ENCODE data around the gene USP48.

Gene USP48

GRCh38 chr1:21685946-21686678 is 96.8 kb downstream of the USP48 start:
- DNase-seq (ENCODE audit: low spot score): no peak
- WGBS, 2 donors (ENCODE audit: extremely low coverage in 2 of 2, insufficient read length in 2 of 2, insufficient replicate concordance in 1 of 2): no CpG with 5 or more reads among the region's 4 CpGs
- Histone ChIP-seq H3K27me3 (ENCODE audit: control insufficient read depth in 3 of 3, insufficient read depth in 3 of 3, low read depth in 1 of 3, low read length in 3 of 3) (no peaks in the 10 kb centered on the region), H4K8ac (ENCODE audit: low read depth, low read length) (no peak overlapping the region), H2BK5ac (ENCODE audit: low read length) (no peak overlapping the region), H2BK15ac (ENCODE audit: low read length) (no peak overlapping the region), H2BK12ac (ENCODE audit: low read length) (no peak overlapping the region), H2AK5ac (ENCODE audit: low read depth, low read length) (no peak overlapping the region), H4K91ac (ENCODE audit: low read depth, low read length, poor library complexity) (no peak overlapping the region), H3K18ac (ENCODE audit: low read length) (no peak overlapping the region), H3K4me3 (ENCODE audit: low read length in 2 of 2) (no peak overlapping the region), H3K27ac (replicated peaks; ENCODE audit: low read length) (no peak overlapping the region), H3K36me3 (replicated peaks in 1 of 2; ENCODE audit: control insufficient read depth in 2 of 2, insufficient read depth in 2 of 2, low read length in 2 of 2) (peaks cover 6 to 85% of the 10 kb centered on the region in 2 donors), H2AFZ (ENCODE audit: low read length) (no peak overlapping the region), H3K4me1 (ENCODE audit: control insufficient read depth in 2 of 2, insufficient read depth in 1 of 2, low read depth in 1 of 2, low read length in 2 of 2) (no peaks in the 10 kb centered on the region), H3K79me1 (ENCODE audit: low read depth, low read length) (no peaks in the 10 kb centered on the region), H3K4me2 (ENCODE audit: insufficient read depth, low read length, poor library complexity, severe bottlenecking) (no peak overlapping the region), H3K14ac (ENCODE audit: low read length) (no peak overlapping the region), H3K9ac (ENCODE audit: low read depth, low read length, poor library complexity) (no peak overlapping the region), H3K9me3 (replicated peaks in 1 of 2; ENCODE audit: control insufficient read depth in 2 of 2, insufficient read depth in 1 of 2, low read depth in 1 of 2, low read length in 2 of 2) (peaks cover 0 to 27% of the 10 kb centered on the region in 2 donors), H3K23ac (ENCODE audit: low read depth, low read length, poor library complexity) (no peak overlapping the region), H2BK120ac (ENCODE audit: low read depth, low read length) (no peak overlapping the region), H3K4ac (ENCODE audit: low read length) (no peak overlapping the region)

- no peak overlapping the region for H2BK15ac ChIP-seq (ENCODE audit: low read length)
- no peaks in the 10 kb centered on the region for H3K27me3 ChIP-seq (ENCODE audit: control insufficient read depth in 3 of 3, insufficient read depth in 3 of 3, low read depth in 1 of 3, low read length in 3 of 3)
- no peak overlapping the region for H3K4me2 ChIP-seq (ENCODE audit: insufficient read depth, low read length, poor library complexity, severe bottlenecking)
- no peak overlapping the region for H3K23ac ChIP-seq (ENCODE audit: low read depth, low read length, poor library complexity)
- H4K8ac ChIP-seq (ENCODE audit: low read depth, low read length): no peak overlapping the region
- no peak overlapping the region for H3K27ac ChIP-seq (replicated peaks; ENCODE audit: low read length)
- H3K14ac ChIP-seq (ENCODE audit: low read length): no peak overlapping the region
- H3K4ac ChIP-seq (ENCODE audit: low read length): no peak overlapping the region
- H3K9me3 ChIP-seq (replicated peaks in 1 of 2; ENCODE audit: control insufficient read depth in 2 of 2, insufficient read depth in 1 of 2, low read depth in 1 of 2, low read length in 2 of 2): peaks cover 0 to 19% of the 10 kb centered on the region in 2 donors
- no peak overlapping the region for H3K4me3 ChIP-seq (ENCODE audit: low read length in 2 of 2)
- no CpG with 5 or more reads among the region's 9 CpGs for WGBS, 2 donors (ENCODE audit: extremely low coverage in 2 of 2, insufficient read length in 2 of 2, insufficient replicate concordance in 1 of 2)
- H3K4me1 ChIP-seq (ENCODE audit: control insufficient read depth in 2 of 2, insufficient read depth in 1 of 2, low read depth in 1 of 2, low read length in 2 of 2): no peaks in the 10 kb centered on the region
- H2BK120ac ChIP-seq (ENCODE audit: low read depth, low read length): no peak overlapping the region
- DNase-seq (ENCODE audit: low spot score): no peak
- no peak overlapping the region for H2AFZ ChIP-seq (ENCODE audit: low read length)
- H2BK12ac ChIP-seq (ENCODE audit: low read length): no peak overlapping the region
- no peak overlapping the region for H2AK5ac ChIP-seq (ENCODE audit: low read depth, low read length)
- no peak overlapping the region for H3K18ac ChIP-seq (ENCODE audit: low read length)
- no peak overlapping the region for H2BK5ac ChIP-seq (ENCODE audit: low read length)
- H4K91ac ChIP-seq (ENCODE audit: low read depth, low read length, poor library complexity): no peak overlapping the region
- H3K36me3 ChIP-seq (replicated peaks in 1 of 2; ENCODE audit: control insufficient read depth in 2 of 2, insufficient read depth in 2 of 2, low read length in 2 of 2): peaks cover 4 to 87% of the 10 kb centered on the region in 2 donors
- no peaks in the 10 kb centered on the region for H3K79me1 ChIP-seq (ENCODE audit: low read depth, low read length)
- H3K9ac ChIP-seq (ENCODE audit: low read depth, low read length, poor library complexity): no peak overlapping the region
These were observed 101.5 kb downstream of the USP48 start for GRCh38 chr1:21681426-21681825.

- Histone ChIP-seq H3K4me1 (ENCODE audit: control insufficient read depth in 2 of 2, insufficient read depth in 1 of 2, low read depth in 1 of 2, low read length in 2 of 2) (no peaks in the 10 kb centered on the region), H3K18ac (ENCODE audit: low read length) (no peak overlapping the region), H3K79me1 (ENCODE audit: low read depth, low read length) (no peaks in the 10 kb centered on the region), H4K91ac (ENCODE audit: low read depth, low read length, poor library complexity) (no peak overlapping the region), H3K4ac (ENCODE audit: low read length) (no peak overlapping the region), H4K8ac (ENCODE audit: low read depth, low read length) (no peak overlapping the region), H3K14ac (ENCODE audit: low read length) (no peak overlapping the region), H3K4me3 (ENCODE audit: low read length in 2 of 2) (no peak overlapping the region), H3K9me3 (replicated peaks in 1 of 2; ENCODE audit: control insufficient read depth in 2 of 2, insufficient read depth in 1 of 2, low read depth in 1 of 2, low read length in 2 of 2) (peaks cover 0 to 14% of the 10 kb centered on the region in 2 donors), H3K9ac (ENCODE audit: low read depth, low read length, poor library complexity) (no peak overlapping the region), H3K27me3 (ENCODE audit: control insufficient read depth in 3 of 3, insufficient read depth in 3 of 3, low read depth in 1 of 3, low read length in 3 of 3) (no peaks in the 10 kb centered on the region), H2BK12ac (ENCODE audit: low read length) (no peak overlapping the region), H3K36me3 (replicated peaks in 1 of 2; ENCODE audit: control insufficient read depth in 2 of 2, insufficient read depth in 2 of 2, low read length in 2 of 2) (peaks cover 3 to 82% of the 10 kb centered on the region in 2 donors), H2BK15ac (ENCODE audit: low read length) (no peak overlapping the region), H2BK5ac (ENCODE audit: low read length) (no peak overlapping the region), H2AK5ac (ENCODE audit: low read depth, low read length) (no peak overlapping the region), H3K27ac (replicated peaks; ENCODE audit: low read length) (no peak overlapping the region), H3K23ac (ENCODE audit: low read depth, low read length, poor library complexity) (no peak overlapping the region), H2BK120ac (ENCODE audit: low read depth, low read length) (no peak overlapping the region), H2AFZ (ENCODE audit: low read length) (no peak overlapping the region), H3K4me2 (ENCODE audit: insufficient read depth, low read length, poor library complexity, severe bottlenecking) (no peak overlapping the region)
- WGBS, 2 donors (ENCODE audit: extremely low coverage in 2 of 2, insufficient read length in 2 of 2, insufficient replicate concordance in 1 of 2): no CpG with 5 or more reads among the region's 3 CpGs
- DNase-seq (ENCODE audit: low spot score): no peak
These were observed 102.0 kb downstream of the USP48 start for GRCh38 chr1:21680918-21681317.

- H3K36me3 ChIP-seq (replicated peaks in 1 of 2; ENCODE audit: control insufficient read depth in 2 of 2, insufficient read depth in 2 of 2, low read length in 2 of 2): peaks cover 3 to 77% of the 10 kb centered on the region in 2 donors
These were observed 102.6 kb downstream of the USP48 start for GRCh38 chr1:21680381-21680780.

More at GRCh38 chr1:21680381-21680780, 102.6 kb downstream of the USP48 start:
- no peak overlapping the region for H4K91ac ChIP-seq (ENCODE audit: low read depth, low read length, poor library complexity)
- no peak overlapping the region for H2BK12ac ChIP-seq (ENCODE audit: low read length)
- H3K4me1 ChIP-seq (ENCODE audit: control insufficient read depth in 2 of 2, insufficient read depth in 1 of 2, low read depth in 1 of 2, low read length in 2 of 2): no peaks in the 10 kb centered on the region
- no peak overlapping the region for H3K18ac ChIP-seq (ENCODE audit: low read length)
- H4K8ac ChIP-seq (ENCODE audit: low read depth, low read length): no peak overlapping the region
- H3K4me3 ChIP-seq (ENCODE audit: low read length in 2 of 2): no peak overlapping the region
- no peak overlapping the region for H3K27ac ChIP-seq (replicated peaks; ENCODE audit: low read length)
- no peak overlapping the region for H2BK15ac ChIP-seq (ENCODE audit: low read length)
- H3K4me2 ChIP-seq (ENCODE audit: insufficient read depth, low read length, poor library complexity, severe bottlenecking): no peak overlapping the region
- H3K79me1 ChIP-seq (ENCODE audit: low read depth, low read length): no peaks in the 10 kb centered on the region
- no peak overlapping the region for H3K14ac ChIP-seq (ENCODE audit: low read length)
- no peak overlapping the region for H2BK5ac ChIP-seq (ENCODE audit: low read length)
- H2BK120ac ChIP-seq (ENCODE audit: low read depth, low read length): no peak overlapping the region
- H3K9ac ChIP-seq (ENCODE audit: low read depth, low read length, poor library complexity): no peak overlapping the region
- H3K27me3 ChIP-seq (ENCODE audit: control insufficient read depth in 3 of 3, insufficient read depth in 3 of 3, low read depth in 1 of 3, low read length in 3 of 3): no peaks in the 10 kb centered on the region
- H3K23ac ChIP-seq (ENCODE audit: low read depth, low read length, poor library complexity): no peak overlapping the region
- no peak overlapping the region for H2AFZ ChIP-seq (ENCODE audit: low read length)
- peaks cover 0 to 8% of the 10 kb centered on the region in 2 donors for H3K9me3 ChIP-seq (replicated peaks in 1 of 2; ENCODE audit: control insufficient read depth in 2 of 2, insufficient read depth in 1 of 2, low read depth in 1 of 2, low read length in 2 of 2)
- no CpG with 5 or more reads among the region's 1 CpG for WGBS, 2 donors (ENCODE audit: extremely low coverage in 2 of 2, insufficient read length in 2 of 2, insufficient replicate concordance in 1 of 2)
- H2AK5ac ChIP-seq (ENCODE audit: low read depth, low read length): no peak overlapping the region
- no peak overlapping the region for H3K4ac ChIP-seq (ENCODE audit: low read length)
- no peak for DNase-seq (ENCODE audit: low spot score)
